IPS-NIHi7 (cell line): ENCODE results near the gene LMO2.
A peak's percentile ranks its signal among the peaks of the same experiment; 100 is the strongest.

Experiments used
- DNase-seq: peaks from one replicate; pipeline ENCODE4 v3.0.0; 2012; ENCODE audit warnings: mixed read lengths; ENCODE audit errors: extremely low spot score

Gene LMO2

GRCh38 chr11:33887886-33888285, 4.0 kb downstream of the LMO2 start:
- DNase-seq, result no peak

DNA sequence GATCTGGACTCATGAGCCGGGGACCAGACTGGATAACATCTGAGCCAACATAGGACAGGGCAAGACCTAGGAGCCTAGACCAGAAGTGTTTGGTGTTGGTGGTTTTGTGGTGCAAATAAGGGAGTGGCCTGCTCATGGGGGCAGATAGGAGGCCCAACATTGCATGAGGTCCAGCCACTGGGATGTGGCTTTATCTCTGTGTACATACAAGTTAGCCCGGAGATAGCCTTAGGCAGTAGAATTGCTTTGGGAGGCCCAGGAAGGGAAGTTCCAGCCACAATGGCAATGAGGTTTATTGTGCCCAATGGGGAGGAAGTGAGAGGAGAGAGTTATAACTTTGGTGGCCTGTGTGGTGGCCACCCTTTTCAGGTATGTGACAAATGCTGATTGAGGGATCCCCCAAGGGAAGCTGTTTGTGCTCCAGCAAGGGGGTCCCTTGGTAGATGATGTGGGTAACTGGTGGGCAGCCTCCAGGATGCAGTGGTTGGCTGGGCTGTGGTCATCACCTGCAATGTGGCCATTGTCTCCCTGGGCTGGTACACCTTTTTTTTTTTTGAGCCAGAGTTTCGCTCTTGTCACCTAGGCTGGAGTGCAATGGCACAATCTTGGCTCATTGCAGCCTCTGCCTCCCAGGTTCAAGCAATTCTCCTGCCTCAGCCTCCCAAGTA, 6.4 kb downstream of the LMO2 start:
- DNase-seq, result no peak

DNA sequence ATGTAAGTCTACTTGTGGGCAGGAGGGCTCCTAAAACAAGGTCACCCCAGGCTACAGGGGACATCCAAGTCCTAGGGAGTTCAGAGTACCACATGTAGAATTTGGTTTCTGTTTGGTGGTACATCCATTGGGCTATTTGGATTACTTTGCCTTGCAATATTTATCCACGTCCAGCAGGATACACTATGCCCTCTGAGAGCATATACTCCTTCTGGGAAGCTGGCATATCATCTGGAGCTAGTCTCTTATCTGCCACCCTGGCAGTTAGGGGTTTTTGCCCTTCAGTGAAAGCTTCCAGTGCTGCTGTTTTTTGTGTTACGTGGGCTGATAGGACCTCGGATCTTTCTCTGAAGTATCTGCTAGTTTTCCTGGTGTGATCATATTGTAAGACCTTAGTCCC, 7.3 kb downstream of the LMO2 start:
- DNase-seq, result no peak

DNA sequence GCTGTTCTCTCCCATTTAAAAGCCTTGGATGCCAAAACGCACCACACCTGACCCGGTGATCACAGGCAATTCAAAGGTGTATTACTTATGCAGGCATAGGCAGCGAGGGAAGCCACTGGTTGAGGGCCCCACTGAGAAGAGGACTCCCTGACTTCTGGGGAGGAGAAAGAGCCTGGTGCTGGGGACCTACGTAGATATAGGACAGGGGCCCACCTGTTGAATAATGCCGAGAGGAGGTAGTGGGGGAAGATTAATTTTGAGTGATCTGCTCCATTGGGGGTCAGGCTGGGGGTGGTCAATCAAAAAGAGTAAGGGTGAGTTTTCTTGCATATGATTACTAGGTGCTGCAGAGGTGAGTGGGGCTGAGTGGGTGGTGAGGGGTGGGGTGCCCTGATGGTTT, 7.8 kb downstream of the LMO2 start:
- DNase-seq, result no peak

- DNase-seq, result no peak
These were observed 10.0 kb downstream of the LMO2 start for GRCh38 chr11:33881651-33882503.

GRCh38 chr11:33880979-33881378, 10.9 kb downstream of the LMO2 start:
- DNase-seq, result no peak

- no peak for DNase-seq
These were observed 12.5 kb downstream of the LMO2 start for GRCh38 chr11:33879375-33879774.

GRCh38 chr11:33877038-33877437, 14.8 kb downstream of the LMO2 start:
- DNase-seq, result no peak

- DNase-seq, result no peak
These were observed 16.1 kb downstream of the LMO2 start for GRCh38 chr11:33875621-33876294.

- no peak for DNase-seq
These were observed 16.9 kb downstream of the LMO2 start for GRCh38 chr11:33874910-33875490.

DNA sequence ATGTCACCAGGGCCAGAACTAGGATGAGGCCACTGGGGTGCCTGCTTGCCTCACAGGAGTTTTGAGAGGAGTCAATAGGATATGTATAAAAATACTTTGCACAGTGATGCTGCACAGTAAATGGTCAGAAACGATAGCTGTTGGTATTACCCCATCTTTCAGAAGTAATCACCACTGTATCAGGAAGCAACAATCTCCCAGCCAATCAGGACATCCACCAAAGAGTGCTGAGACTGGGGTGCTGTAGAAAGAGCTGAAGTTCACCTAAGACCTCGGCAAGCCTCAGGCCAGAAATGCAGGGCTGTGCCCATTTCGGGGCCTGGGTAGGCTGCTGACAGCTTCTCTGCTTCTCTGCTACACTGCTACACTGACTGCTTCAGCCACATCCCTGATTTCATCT, 17.4 kb downstream of the LMO2 start:
- no peak for DNase-seq

DNA sequence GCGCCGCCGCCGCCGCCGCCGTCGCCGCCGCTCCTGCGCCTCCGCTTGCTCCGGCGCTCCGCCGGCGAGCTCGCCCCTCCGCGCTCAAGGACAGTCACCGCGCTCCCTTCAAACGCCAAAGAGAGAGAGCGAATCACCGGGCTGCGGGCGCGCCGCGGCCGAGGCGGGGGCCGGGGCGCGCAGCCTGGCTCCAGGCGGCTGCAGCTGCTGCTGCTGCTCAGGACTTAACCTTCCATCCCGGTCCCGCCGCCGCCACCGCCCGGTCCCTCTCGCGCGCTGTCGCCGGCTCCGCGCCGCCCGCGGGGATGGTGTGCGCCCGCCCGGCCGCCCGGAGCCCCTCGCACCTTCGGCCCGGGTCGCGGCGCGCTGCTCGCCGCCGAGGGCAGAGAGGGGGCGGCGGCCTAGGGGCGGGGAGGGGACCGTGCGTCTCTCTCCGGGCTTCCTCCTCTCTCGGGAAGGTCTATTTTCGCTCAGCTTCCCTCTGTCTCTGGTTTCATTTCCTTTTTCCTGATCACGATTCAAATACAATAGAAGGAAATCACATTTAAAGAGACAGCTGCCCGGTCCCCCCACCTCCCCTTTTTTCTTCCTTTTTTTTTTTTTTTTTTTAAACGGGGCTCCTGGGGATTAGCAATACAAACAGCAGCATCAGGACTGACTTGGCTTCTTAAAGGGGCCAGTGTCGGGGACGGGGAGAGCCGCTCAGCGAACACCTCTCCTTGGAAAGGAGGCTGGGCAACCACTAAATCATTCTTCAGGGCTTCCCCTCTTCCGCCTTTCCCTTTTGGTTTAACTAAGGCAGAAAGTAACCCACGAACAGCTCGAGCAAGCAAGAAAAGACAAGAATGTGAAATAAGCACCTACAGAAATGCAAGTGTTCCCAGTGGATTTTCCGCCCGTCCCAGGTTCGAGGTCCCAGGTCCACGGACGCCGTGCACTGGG, 22.1 kb downstream of the LMO2 start:
- peak; percentile 54 for DNase-seq

- no peak for DNase-seq
These were observed 23.0 kb downstream of the LMO2 start for GRCh38 chr11:33868647-33869461.

DNA sequence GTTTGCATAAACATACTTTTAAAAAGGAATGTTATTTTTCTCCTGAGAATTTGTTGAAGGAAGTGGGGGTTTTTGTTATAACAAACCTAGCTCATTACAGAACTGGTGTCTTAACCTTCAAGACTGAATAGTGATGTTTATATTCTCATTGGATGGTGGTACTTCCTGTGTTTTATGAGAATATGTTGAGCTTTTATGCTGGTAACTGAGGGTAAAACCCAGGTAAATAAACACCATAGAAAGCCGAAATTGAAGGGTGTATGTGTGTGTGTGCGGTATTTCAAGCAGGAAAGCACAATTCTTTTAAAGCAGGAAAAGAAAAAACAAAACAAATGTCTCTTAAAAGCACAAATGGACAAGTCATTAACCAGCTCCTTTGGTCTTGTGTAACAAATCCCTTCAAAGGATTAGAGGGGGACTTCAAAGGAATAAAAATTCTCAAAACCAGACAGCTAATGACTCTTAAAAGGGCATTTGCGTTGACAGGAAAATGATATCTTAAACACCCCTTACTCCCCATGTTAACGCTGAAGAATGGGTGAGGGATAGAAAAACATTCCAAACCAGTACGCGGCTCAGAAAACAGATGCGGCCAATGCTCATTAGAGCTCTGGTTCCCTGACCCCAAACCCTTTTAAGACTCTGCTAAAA, 23.8 kb downstream of the LMO2 start:
- DNase-seq, result no peak

DNA sequence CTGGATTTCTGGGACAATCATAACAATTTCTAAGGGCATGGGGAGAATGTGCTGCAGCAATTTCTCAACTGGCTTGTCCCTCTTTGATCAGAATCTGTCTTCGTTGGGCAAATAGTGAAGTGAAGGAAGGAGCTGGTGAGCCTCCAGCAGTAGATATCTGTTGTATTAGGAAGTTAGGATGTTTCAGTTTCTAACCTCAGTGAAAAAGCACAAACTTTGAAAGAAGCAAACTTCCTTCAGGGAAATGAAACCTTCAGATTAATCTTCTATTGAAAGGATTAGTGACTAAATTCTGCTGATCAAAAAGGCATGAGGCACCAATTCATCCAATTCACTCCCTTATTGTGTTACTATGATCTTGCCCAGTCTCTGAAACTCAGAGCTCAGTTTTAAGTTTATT, 24.3 kb downstream of the LMO2 start:
- no peak for DNase-seq

DNA sequence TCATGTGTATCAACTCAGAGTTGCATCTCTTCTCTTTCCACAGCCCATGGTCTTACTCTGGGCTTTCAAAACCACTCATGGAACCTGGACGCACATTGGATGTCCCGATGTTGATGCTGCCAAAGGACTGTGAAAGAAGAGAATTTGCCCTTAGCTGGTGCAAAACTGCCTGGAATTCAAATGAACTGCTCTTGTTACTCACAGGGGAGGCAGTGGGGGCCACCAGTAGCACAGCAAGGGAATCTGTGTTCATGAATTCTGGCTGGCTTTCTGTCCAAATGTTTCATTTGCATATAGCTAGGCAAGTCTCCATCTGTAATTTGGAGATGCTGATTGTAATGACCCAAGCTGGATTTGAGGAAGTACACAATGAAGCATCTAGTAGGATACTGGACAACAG, 24.9 kb downstream of the LMO2 start:
- no peak for DNase-seq

GRCh38 chr11:33864479-33864878, 27.4 kb downstream of the LMO2 start:
- no peak for DNase-seq

DNA sequence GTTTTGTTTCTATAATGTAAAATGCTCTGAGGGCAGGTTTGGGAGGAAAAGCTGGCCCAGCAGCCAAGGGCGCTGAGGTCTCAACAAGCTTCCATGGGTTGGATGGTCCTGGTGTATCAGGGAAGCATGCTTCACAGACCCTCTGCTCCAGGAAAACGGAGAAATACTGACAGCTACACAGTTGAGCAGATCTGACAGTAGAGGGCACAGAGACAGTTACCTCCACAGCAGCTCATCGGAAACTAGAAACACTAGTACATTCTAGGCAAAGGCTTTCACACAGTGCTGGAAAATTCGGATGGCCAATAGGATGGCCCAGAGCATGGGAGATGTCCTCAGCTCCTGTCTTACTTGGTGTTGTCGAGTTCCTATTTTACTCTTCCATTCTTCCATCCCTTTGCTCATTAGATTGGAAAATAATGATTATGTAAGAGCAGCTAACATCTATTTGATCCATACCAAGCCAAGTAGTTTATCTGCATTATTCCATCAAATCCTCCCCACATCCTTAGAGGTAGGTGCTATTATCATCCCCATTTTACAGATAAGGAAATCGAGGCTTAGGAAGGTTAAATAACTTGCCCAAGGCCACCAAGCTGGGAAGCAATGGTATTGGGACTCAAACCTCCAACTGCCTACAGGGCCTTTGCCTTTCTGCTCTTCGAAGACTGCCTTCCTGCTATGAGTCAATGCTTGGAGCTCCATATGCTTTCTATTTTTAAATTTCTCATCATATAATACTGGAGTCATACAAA, 28.3 kb downstream of the LMO2 start:
- no peak for DNase-seq

DNA sequence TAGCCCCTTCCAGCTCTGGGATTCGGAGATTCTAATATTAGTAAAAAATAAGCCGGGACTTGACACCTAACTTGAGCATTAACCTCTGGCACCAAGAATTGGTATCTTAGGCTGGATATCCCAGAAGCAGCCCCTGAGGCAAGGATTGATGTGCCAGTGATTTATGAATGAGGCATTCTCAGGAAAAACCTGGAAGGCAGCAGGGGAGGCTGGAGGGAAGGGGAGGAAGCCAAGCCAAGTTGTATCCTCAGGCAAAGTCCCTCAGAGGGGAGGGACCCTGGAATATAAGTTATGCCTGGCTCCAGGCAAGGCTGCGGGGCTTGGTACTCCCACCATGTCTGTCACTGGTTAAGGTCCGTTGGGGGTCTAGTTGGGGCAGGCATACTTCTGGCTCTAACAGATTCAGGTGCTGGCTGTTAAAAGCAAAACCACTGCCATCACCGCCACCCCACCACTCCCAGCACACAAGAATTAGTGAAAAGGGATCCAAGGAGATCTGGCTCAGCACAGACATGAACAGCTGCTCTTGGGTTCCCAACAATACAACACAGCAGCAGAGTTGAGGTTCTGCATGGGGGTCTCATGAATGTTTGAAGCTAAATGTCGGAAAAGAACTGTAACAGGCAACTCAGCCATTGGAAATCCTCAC, 29.8 kb downstream of the LMO2 start:
- DNase-seq, result no peak
